ENCODE measurements around the gene EREG.

GRCh38 chr4:74431113-74431826 is 66.3 kb downstream of the EREG start:
- TF ChIP-seq EZH2phosphoT487 (IDR thresholded peaks at IDR 0.05; ENCODE audit: borderline replicate concordance, low read length) (no peak), CTCF (IDR thresholded peaks at IDR 0.05; ENCODE audit: low read depth, low read length, poor library complexity, severe bottlenecking) (no peak)
